Measurements from ENCODE around the gene PHF1.

Gene PHF1

DNA sequence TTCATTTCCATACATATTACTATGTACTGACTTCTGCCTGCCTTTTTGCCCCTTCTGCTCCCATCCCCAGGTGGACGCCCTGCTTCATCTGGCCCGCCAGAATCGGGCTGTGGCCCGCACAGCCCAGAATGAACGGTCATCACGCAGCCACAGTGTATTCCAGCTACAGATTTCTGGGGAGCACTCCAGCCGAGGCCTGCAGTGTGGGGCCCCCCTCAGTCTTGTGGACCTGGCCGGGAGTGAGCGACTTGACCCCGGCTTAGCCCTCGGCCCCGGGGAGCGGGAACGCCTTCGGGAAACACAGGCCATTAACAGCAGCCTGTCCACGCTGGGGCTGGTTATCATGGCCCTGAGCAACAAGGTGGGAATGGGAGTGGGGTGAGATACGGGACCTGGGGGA lies 4.7 kb upstream of the PHF1 start:
- peaks cover 84% of the 10 kb centered on the region for H3K36me3 Mint-ChIP-seq (ENCODE audit: low read depth)
- H3K27ac Mint-ChIP-seq = no peak overlapping the region
- H3K4me3 Mint-ChIP-seq = no peak overlapping the region

DNA sequence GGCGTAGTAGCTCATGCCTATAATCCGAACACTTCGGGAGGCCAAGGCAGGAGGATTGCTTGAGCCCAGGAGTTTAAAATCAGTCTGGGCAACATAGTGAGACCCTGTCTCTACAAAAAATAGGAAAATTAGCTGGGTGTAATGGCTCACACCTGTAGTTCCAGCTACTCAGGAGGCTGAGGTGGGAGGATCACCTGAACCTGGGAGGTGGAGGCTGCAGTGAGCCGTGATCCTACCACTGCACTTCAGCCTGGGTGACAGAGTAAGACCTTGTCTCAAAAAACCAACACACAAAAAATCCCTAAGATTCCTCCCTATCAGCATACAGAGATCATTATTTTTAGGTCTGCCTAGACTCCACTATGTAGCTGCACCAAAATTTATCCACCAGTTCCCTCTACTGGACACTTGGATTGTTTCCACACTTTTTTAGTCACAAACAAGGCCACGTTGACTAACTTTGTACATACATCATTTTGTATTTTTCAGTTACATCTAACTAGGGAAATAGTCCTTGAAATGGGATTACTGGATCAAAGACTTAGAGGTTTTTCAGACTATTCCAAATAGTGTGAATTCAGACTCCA lies 3.6 kb upstream of the PHF1 start:
- Mint-ChIP-seq H3K4me1 (ENCODE audit: low read depth) (peaks cover 22% of the 10 kb centered on the region), H3K27me3 (no peaks in the 10 kb centered on the region), H3K36me3 (ENCODE audit: low read depth) (peaks cover 81% of the 10 kb centered on the region), H3K4me3 (no peak overlapping the region), H3K27ac (peak overlapping the region; percentile 44), H3K9me3 (no peaks in the 10 kb centered on the region)
- no peak for DNase-seq

More for the DNA sequence above, 4.7 kb upstream of the PHF1 start:
- Mint-ChIP-seq H3K4me1 (ENCODE audit: low read depth) (peaks cover 15% of the 10 kb centered on the region), H3K9me3 (no peaks in the 10 kb centered on the region), H3K27me3 (no peaks in the 10 kb centered on the region)
- DNase-seq = no peak

DNA sequence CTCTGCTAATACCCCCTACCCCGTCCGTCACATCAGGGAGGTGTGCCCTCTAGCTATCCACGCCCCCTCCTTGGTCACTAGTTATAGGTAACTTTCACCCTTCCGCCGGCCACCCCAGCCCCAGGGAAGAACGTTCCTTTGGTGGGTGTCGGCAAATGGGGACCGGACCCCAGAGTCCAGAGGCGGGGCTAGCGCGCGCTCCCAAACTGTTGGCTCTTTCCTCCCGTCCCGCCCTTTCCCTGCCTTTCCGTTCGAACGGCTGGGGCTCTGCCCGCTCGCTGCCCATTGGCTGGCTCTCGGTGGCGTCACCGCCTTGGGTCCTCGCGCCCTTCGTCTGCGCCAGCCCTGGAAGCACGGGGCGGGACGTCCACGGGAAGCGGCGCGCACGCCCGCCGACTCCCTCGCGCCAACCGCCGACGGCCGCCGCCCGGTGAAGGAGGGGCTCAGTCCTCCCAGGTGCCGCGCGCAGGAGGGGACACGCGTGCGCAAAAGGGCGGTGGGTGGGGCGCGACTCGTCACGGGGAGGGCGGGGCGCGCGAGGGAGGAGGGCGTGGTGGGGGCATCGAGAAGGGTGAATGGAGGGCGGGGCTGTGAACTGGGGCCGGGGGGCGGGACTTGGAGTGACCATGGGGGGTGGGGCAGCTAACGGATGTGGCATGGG lies 634 bp upstream of the PHF1 start:
- Mint-ChIP-seq H3K27me3 (no peaks in the 10 kb centered on the region), H3K27ac (peak overlapping the region; percentile 95), H3K4me3 (peak overlapping the region; percentile 83), H3K4me1 (ENCODE audit: low read depth) (peaks cover 48% of the 10 kb centered on the region), H3K9me3 (no peaks in the 10 kb centered on the region), H3K36me3 (ENCODE audit: low read depth) (peaks cover 79% of the 10 kb centered on the region)
- DNase-seq = peak; percentile 98

DNA sequence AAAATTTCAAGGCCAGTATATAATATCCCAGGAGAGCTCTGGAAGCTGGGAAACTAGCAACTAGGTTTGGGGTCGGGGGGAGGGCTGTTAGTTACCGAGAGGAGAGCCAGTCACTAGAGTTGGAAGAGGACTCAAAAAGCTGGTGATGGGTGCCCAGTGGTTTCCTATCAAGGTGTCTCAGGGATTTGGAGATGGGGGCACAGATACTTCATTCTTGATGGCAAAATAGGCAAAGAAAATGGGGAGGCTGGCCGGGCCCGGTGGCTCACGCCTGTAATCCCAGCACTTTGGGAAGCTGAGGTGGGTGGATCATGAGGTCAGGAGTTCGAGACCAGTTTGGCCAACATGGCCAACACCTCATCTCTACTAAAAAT lies 805 bp downstream of the PHF1 start:
- no peaks in the 10 kb centered on the region for H3K27me3 Mint-ChIP-seq
- H3K4me1 Mint-ChIP-seq (ENCODE audit: low read depth) = peaks cover 59% of the 10 kb centered on the region
- H3K9me3 Mint-ChIP-seq = no peaks in the 10 kb centered on the region
- no peak for DNase-seq
- peak overlapping the region; percentile 89 for H3K27ac Mint-ChIP-seq
- H3K4me3 Mint-ChIP-seq = peak overlapping the region; percentile 81
- peaks cover 79% of the 10 kb centered on the region for H3K36me3 Mint-ChIP-seq (ENCODE audit: low read depth)

DNA sequence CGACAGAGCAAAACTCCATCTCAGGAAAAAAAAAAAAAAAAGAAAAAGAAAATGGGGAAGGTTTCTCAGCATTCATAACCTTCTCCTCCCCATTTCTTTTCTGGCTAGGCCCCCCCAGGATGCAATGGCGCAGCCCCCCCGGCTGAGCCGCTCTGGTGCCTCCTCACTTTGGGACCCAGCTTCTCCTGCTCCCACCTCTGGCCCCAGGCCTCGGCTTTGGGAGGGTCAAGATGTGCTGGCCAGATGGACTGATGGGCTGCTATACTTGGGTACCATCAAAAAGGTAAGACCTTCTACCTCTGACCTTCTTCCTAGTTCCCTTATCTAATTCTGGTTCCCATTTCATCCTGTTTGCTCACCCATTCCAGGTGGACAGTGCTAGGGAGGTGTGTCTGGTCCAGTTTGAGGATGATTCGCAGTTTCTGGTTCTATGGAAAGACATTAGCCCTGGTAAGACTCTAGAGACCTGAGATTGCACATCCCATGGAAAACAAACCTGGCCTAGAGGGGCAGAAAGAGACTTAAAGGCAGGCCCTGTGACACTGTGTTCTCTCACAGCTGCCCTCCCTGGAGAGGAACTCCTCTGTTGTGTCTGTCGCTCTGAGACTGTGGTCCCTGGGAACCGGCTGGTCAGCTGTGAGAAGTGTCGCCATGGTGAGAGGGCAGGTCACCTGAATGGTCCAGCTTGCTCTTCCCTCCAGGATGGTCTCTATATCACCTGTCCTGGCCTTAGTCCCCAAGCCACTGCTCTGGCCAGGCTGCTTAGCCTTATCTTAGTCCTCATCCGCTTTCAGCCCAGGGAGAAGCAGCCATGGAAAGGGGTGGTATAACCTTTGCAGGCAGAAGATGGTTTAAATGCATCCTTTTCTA lies 1.6 kb downstream of the PHF1 start:
- peak overlapping the region; percentile 99 for H3K27ac Mint-ChIP-seq
- DNase-seq = no peak
- H3K27me3 Mint-ChIP-seq = no peaks in the 10 kb centered on the region
- H3K36me3 Mint-ChIP-seq (ENCODE audit: low read depth) = peaks cover 79% of the 10 kb centered on the region
- H3K4me1 Mint-ChIP-seq (ENCODE audit: low read depth) = peaks cover 66% of the 10 kb centered on the region
- peak overlapping the region; percentile 81 for H3K4me3 Mint-ChIP-seq
- H3K9me3 Mint-ChIP-seq = no peaks in the 10 kb centered on the region

DNA sequence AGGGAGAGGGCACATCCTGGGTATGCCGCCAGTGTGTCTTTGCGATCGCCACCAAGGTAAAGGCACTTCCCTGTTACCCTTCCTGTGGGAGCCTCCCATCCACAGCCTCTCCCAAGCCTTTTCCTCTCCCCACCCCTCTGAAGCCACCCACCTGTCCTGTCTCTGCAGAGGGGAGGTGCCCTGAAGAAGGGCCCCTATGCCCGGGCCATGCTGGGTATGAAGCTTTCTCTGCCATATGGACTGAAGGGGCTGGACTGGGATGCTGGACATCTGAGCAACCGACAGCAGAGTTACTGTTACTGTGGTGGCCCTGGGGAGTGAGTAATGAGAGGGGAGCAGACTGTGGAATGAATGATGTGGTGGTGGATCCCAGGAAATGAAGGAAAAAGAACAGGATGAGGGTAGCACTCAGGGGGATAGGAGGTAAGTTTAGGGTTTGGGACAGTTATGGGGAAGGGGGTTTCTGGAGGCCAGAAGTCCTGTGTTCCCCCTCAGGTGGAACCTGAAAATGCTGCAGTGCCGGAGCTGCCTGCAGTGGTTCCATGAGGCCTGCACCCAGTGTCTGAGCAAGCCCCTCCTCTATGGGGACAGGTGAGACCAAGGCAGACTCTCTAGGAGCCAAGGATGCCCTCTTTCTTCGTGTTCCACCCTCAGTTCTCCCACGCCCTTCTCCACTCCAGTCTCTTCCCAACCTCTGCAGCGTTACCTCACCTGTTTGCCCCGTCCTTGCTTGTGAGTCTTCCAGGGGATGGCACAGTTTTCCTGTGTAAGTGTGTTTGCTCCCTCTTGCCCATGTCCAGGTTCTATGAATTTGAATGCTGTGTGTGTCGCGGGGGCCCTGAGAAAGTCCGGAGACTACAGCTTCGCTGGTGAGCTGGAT lies 2.7 kb downstream of the PHF1 start:
- no peak overlapping the region for H3K4me3 Mint-ChIP-seq
- H3K9me3 Mint-ChIP-seq = no peaks in the 10 kb centered on the region
- H3K27ac Mint-ChIP-seq = peak overlapping the region; percentile 99
- peaks cover 74% of the 10 kb centered on the region for H3K36me3 Mint-ChIP-seq (ENCODE audit: low read depth)
- peaks cover 71% of the 10 kb centered on the region for H3K4me1 Mint-ChIP-seq (ENCODE audit: low read depth)
- no peak for DNase-seq
- H3K27me3 Mint-ChIP-seq = no peaks in the 10 kb centered on the region

DNA sequence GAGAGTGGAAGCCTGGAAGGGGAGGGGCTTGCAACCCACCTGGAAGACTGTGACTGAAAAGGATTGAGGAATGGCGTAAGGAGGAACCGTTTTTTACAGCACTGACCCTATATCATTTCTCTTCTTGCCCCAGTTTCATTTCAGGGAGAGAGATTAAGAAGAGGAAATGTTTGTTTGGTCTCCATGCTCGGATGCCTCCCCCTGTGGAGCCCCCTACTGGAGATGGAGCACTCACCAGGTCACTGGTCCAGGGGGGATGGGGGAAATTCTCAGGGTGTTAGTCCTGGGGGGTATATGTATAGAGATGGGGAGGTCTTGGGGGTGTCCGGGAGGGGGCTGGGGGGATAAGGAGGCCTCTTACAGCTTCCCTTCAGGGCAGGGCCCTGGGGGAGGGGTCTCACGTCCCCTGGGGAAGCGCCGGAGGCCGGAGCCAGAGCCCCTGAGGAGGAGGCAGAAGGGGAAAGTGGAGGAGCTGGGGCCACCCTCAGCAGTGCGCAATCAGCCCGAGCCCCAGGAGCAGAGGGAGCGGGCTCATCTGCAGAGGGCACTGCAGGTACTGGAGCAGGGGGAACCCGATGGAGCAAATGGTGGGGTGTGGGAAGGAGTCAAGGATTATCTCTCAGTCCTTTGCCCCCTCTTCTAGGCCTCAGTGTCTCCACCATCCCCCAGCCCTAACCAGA lies 3.9 kb downstream of the PHF1 start:
- Mint-ChIP-seq H3K4me1 (ENCODE audit: low read depth) (peaks cover 77% of the 10 kb centered on the region), H3K27me3 (no peaks in the 10 kb centered on the region), H3K4me3 (no peak overlapping the region), H3K27ac (peak overlapping the region; percentile 99), H3K36me3 (ENCODE audit: low read depth) (peaks cover 63% of the 10 kb centered on the region), H3K9me3 (no peaks in the 10 kb centered on the region)
- DNase-seq = no peak

DNA sequence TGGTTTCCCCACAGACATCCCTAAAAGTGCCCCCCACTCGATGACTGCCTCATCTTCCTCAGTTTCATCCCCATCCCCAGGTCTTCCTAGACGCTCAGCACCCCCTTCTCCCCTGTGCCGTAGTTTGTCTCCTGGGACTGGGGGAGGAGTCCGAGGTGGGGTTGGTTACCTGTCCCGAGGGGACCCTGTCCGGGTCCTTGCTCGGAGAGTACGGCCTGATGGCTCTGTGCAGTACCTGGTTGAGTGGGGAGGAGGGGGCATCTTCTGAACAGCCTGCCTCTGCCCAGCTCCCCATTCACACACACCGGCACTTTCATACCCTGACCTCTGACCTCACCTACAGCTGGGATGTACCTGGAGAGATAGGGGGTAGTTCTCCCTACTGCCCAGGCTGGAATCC lies 5.0 kb downstream of the PHF1 start:
- H3K27ac Mint-ChIP-seq = peak overlapping the region; percentile 99
- no peaks in the 10 kb centered on the region for H3K27me3 Mint-ChIP-seq
- no peaks in the 10 kb centered on the region for H3K9me3 Mint-ChIP-seq
- H3K36me3 Mint-ChIP-seq (ENCODE audit: low read depth) = peaks cover 61% of the 10 kb centered on the region
- no peak for DNase-seq
- peaks cover 76% of the 10 kb centered on the region for H3K4me1 Mint-ChIP-seq (ENCODE audit: low read depth)
- peak overlapping the region; percentile 96 for H3K4me3 Mint-ChIP-seq

DNA sequence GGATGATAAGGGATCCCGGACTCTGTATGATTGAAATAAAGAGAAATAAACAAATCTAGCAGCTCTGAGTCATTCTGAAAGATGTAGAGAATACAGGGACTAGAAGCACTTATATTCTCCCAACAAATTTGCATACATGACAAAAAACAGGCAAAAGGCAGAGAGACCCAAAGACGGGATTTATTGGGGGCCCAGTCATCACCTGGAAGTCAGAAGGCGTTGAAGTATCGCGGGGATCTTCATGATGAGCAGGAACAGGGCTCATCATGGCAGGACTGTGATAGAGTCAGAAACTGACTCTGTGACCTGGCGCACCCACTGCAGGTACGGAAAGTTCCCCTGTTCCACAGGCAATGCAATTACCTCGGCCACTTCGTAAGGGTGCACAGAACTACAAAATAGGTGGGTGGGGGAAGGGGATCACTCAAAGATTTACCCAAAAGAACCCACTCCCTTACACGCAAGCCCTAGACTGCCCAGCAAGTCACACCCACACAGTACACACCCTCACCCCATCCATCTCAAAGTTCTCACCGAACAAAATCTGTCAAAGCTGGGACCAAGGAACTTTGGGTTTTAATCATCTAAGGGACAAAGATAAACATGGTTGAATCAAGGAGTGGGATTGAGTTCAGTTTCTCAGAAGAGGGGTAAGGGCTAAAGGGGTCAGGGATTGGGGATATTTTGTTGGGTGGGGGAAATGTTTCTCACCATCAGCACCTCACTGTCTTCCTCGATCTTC lies 5.7 kb downstream of the PHF1 start:
- Mint-ChIP-seq H3K27ac (peak overlapping the region; percentile 99), H3K27me3 (no peaks in the 10 kb centered on the region), H3K36me3 (ENCODE audit: low read depth) (peaks cover 57% of the 10 kb centered on the region), H3K4me3 (peak overlapping the region; percentile 96), H3K9me3 (no peaks in the 10 kb centered on the region), H3K4me1 (ENCODE audit: low read depth) (peaks cover 78% of the 10 kb centered on the region)
- no peak for DNase-seq

DNA sequence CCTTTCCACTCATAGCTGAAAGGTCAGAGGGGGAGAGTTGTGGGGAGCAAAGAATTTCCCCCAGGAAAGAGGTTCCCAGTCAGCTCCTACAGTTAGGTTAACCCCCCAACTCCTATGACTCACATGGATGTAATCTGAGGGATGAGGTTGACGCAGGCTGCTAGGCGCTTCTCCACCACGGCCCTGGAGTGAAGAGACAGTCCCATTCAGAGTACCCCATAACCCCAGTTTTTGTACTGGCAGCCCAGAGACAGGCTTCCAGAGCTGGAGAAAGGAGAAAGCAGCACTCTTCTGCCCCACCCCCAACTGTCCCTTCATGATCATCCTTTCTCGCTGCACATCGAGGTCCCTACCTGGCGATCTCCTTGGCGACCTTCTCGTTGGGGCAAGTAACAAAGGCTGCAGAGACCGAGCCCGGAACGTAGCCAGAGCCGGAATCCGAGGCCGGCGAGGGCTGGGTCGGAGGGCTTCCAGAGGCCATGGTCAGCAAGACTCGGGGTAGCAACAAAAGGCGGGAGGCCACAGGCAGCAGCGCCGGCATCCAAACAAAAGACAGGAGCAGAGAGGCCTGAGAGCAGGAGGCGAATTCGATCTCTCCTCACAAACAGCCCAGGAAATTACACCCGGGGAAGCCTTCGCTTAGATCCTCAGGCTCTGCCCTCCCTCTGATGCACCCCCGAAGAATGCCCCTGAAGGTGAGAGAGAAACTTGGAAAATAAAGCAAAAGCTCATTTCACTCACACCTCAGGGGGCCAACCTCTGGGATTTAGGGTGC lies 6.5 kb downstream of the PHF1 start:
- no peak for DNase-seq
- H3K4me1 Mint-ChIP-seq (ENCODE audit: low read depth) = peaks cover 75% of the 10 kb centered on the region
- peak overlapping the region; percentile 96 for H3K4me3 Mint-ChIP-seq
- no peaks in the 10 kb centered on the region for H3K9me3 Mint-ChIP-seq
- no peaks in the 10 kb centered on the region for H3K27me3 Mint-ChIP-seq
- H3K27ac Mint-ChIP-seq = peak overlapping the region; percentile 99
- H3K36me3 Mint-ChIP-seq (ENCODE audit: low read depth) = peaks cover 54% of the 10 kb centered on the region

DNA sequence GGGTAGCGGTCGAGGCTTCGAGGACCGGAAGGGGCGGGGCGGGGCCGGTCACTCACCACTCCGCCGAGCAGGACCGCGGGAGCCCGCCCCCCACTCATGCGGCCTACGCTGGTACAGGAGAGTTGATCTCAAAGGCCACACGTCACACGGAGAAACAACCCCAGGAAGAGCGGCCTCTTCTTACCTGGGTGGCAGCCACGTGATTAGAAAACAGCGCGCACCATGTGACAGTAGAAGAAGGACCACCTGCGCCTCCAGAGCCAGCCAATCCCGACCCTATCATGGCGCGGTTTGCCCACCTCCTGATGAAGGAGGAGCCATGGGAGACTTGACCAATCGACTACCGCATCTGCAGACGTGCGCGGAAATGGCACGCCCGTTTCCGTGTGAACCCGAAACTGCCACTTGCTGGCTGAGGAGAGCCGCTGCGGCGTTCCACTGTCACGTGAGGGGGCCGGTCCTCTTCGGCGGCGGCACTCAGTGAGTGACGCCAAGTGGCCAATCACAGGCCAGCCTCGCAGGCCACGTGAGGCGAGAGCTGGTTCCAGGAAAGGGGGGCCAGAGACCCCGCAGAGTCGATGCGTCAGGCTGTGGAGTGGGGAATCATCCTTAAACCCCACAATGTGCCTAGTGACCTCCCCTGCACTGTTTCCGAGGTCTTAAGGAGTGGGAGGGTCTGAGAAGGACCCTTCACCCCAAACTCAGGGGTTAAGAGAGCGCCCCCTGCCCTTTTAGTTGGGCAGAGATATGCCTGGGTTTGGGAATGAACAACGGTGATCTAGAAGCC lies 7.3 kb downstream of the PHF1 start, which contains the start of gene CUTA:
TSS of gene CUTA (minus strand) at position 205 of the 787 bp plus-strand sequence. CDS start at position 98, 107 bp downstream.
- Mint-ChIP-seq H3K27ac (peak within 1 kb of the TSS; percentile 99), H3K4me1 (ENCODE audit: low read depth) (peaks cover 68% of the 10 kb centered on the region), H3K9me3 (no peaks in the 10 kb centered on the region), H3K36me3 (ENCODE audit: low read depth) (peaks cover 46% of the 10 kb centered on the region), H3K27me3 (no peaks in the 10 kb centered on the region), H3K4me3 (peak within 1 kb of the TSS; percentile 96)
- DNase-seq = peak; percentile 97

DNA sequence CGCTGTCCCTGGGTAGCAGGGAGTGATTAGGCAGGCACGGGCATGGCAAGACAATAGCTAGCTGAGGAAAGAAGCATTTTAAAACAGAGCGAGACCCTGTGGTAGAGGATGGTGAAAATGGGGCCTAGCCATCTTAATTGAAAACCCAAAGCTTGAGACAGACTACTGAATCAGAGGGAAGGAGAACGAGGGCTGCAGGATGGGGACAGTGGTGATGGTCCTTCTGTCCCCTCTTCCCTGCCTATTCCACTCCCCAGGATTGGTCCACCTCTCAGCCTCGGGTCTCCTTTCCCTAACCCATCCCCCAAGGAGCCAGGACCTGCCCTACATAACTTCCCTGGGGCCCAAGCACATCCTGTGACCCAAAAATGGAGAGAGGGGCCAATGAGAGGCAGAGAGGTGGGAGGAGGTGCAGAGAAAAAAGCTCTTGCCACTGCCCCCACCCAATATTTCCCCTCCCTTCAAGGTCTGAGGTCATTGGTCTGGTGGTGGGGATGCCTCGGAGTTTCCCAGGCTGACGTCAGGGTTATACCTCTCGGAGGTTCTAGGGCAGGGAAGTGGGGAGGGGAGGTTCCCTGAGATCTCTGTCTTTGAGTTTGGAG lies 8.0 kb downstream of the PHF1 start:
- H3K27me3 Mint-ChIP-seq = no peaks in the 10 kb centered on the region
- H3K27ac Mint-ChIP-seq = peak overlapping the region; percentile 99
- H3K4me1 Mint-ChIP-seq (ENCODE audit: low read depth) = peaks cover 65% of the 10 kb centered on the region
- DNase-seq = peak; percentile 60
- no peaks in the 10 kb centered on the region for H3K9me3 Mint-ChIP-seq
- peaks cover 39% of the 10 kb centered on the region for H3K36me3 Mint-ChIP-seq (ENCODE audit: low read depth)
- peak overlapping the region; percentile 96 for H3K4me3 Mint-ChIP-seq

All from activated T-cell treated with anti-CD3 and anti-CD28 coated beads, Interleukin-2, amount 50 U/mL, for 24 hours (primary cell).